Glutamatergic neuron (in vitro differentiated cells): ENCODE results near the gene RPLP2. TPM values are rescaled to one million over a fixed set of nuclear protein-coding genes. Genes with fewer than 3 reads are reported as not detected.

Experiments used
- DNase-seq: peaks from one replicate; pipeline ENCODE4 v3.0.0; 2022
- H3K27ac Mint-ChIP-seq: one replicate; pipeline ENCODE4 v1.8.0; 2020; ENCODE audit warnings: mild to moderate bottlenecking, mixed read lengths, inconsistent platforms; ENCODE audit not compliant: unreplicated experiment
- H3K27me3 Mint-ChIP-seq: one replicate; pipeline ENCODE4 v1.8.0; 2020; ENCODE audit warnings: mild to moderate bottlenecking, moderate library complexity, mixed read lengths, inconsistent platforms; ENCODE audit not compliant: unreplicated experiment
- H3K36me3 Mint-ChIP-seq: one replicate; pipeline ENCODE4 v1.8.0; 2020; ENCODE audit warnings: mild to moderate bottlenecking, mixed read lengths, inconsistent platforms; ENCODE audit not compliant: unreplicated experiment
- H3K4me1 Mint-ChIP-seq: one replicate; pipeline ENCODE4 v1.8.0; 2020; ENCODE audit warnings: mild to moderate bottlenecking, low read depth, mixed read lengths, inconsistent platforms; ENCODE audit not compliant: unreplicated experiment
- H3K4me3 Mint-ChIP-seq: one replicate; pipeline ENCODE4 v1.8.0; 2020; ENCODE audit warnings: mild to moderate bottlenecking, mixed read lengths, inconsistent platforms; ENCODE audit not compliant: unreplicated experiment
- H3K9me3 Mint-ChIP-seq: one replicate; pipeline ENCODE4 v1.8.0; 2020; ENCODE audit warnings: mild to moderate bottlenecking, moderate library complexity, mixed read lengths, inconsistent platforms; ENCODE audit not compliant: unreplicated experiment
- CTCF ChIP-seq: fragments of 200-600 bp; sonication (generic); IDR thresholded peaks from one replicate; pipeline ENCODE4 v1.5.0; 2021; ENCODE audit not compliant: partially characterized antibody, unreplicated experiment
- total RNA-seq: library from RNA; stranded (reverse); fragmentation: NEBNext Ultra II Directional; extraction: Animal tissue kit (Norgen Biotek cat#: 25700); gene quantifications from one replicate; pipeline ENCODE4 v1.2.1, GENCODE V29; 2021; ENCODE audit not compliant: unreplicated experiment

Gene RPLP2
- total RNA-seq, 1 donor from 2014 or later: 997 TPM

DNA sequence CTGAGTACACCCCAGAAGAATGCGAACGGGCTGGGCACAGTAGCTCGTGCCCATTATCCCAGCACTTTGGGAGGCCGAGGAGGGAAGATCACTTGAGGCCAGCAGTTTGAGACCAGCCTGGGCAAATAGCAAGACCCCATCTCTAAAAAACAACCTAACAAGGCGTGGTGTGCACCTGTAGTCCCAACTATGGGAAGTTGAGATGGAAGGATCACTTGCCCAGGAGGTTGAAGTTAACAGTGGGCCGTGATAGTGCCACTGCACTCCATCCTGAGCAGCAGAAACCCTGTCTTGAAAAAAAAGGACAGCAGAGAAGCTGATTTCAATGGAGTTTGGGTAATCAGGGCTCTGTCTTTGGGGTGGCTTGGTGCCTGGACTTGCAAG, 3.3 kb downstream of the RPLP2 start:
- no peak overlapping the region for H3K4me3 Mint-ChIP-seq
- no peak overlapping the region for H3K27ac Mint-ChIP-seq
- no peak for TF ChIP-seq CTCF
- peaks cover 5% of the 10 kb centered on the region for H3K27me3 Mint-ChIP-seq
- H3K9me3 Mint-ChIP-seq: peaks cover 5% of the 10 kb centered on the region
- H3K4me1 Mint-ChIP-seq: peaks cover 11% of the 10 kb centered on the region
- DNase-seq: no peak
- H3K36me3 Mint-ChIP-seq: no peaks in the 10 kb centered on the region

DNA sequence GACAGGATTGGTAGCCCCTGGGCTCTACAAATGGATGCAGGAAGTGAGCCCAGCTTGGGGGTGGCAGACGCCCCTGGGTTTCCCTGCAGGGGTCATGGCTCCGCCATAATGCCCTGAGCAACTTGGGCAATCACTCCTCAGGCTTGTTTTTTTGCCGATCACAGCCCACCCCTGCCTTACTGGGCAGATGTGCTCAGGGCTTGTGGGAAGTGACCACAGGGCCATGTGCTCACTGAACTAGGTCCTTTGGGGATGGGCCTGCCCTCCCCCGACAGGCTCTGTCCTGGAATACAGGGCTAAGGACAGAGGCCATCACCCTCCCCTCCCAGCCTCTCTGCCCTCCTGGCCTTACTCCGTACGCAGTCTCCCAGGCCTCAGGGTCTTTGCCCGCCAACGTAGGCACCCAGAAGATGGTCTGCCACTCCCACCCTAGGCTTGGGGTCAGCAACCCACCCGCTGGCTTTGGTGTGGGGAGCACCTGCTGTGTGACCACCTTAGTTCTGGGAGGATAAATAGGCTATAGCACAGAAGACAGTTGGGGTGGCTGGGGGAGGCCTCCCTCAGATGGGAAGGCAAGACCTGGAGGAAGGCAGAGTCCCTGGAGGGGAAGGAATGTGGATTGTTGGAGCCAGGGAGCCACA, 3.8 kb downstream of the RPLP2 start:
- no peaks in the 10 kb centered on the region for H3K36me3 Mint-ChIP-seq
- peaks cover 9% of the 10 kb centered on the region for H3K27me3 Mint-ChIP-seq
- H3K4me1 Mint-ChIP-seq: peaks cover 11% of the 10 kb centered on the region
- no peak overlapping the region for H3K27ac Mint-ChIP-seq
- DNase-seq: peak; percentile 14
- no peak overlapping the region for H3K4me3 Mint-ChIP-seq
- H3K9me3 Mint-ChIP-seq: peaks cover 5% of the 10 kb centered on the region
- TF ChIP-seq CTCF: no peak

- Mint-ChIP-seq H3K36me3 (no peaks in the 10 kb centered on the region), H3K27me3 (peaks cover 4% of the 10 kb centered on the region), H3K4me3 (no peak overlapping the region), H3K27ac (no peak overlapping the region), H3K9me3 (peaks cover 4% of the 10 kb centered on the region), H3K4me1 (peaks cover 7% of the 10 kb centered on the region)
- DNase-seq: no peak
- TF ChIP-seq CTCF: no peak
These were observed 6.1 kb downstream of the RPLP2 start for GRCh38 chr11:815675-816432.

GRCh38 chr11:816433-816779, 6.6 kb downstream of the RPLP2 start:
- Mint-ChIP-seq H3K4me3 (no peak overlapping the region), H3K9me3 (peaks cover under 1% of the 10 kb centered on the region), H3K27me3 (peaks cover 4% of the 10 kb centered on the region), H3K36me3 (no peaks in the 10 kb centered on the region), H3K4me1 (peaks cover 2% of the 10 kb centered on the region), H3K27ac (no peak overlapping the region)
- DNase-seq: peak; percentile 17
- TF ChIP-seq CTCF: no peak
